Vagina (tissue), 2 donors: ENCODE data around the gene B4GALT5.

Experiments
- CTCF ChIP-seq, 3 experiments: fragments of 450-650 bp in 2 of 3; fragments of 200-600 bp in 1 of 3; sonication (generic) in 1 of 3; IDR thresholded peaks; one replicate each; pipeline ENCODE4 v1.5.1; 2017 to 2019; ENCODE audit warnings: antibody characterized with exemption in 3 of 3, mild to moderate bottlenecking in 2 of 3, moderate library complexity in 2 of 3
- POLR2A ChIP-seq, 2 donors: fragments of 450-650 bp; IDR thresholded peaks; one replicate each; pipeline ENCODE4 v1.6.1; 2017; ENCODE audit warnings: antibody characterized with exemption in 2 of 2, mild to moderate bottlenecking in 2 of 2, moderate library complexity in 2 of 2
- POLR2AphosphoS5 ChIP-seq, 2 donors: sonication (generic); formaldehyde crosslinking; IDR thresholded peaks; one replicate each; pipeline ENCODE4 v1.9.0; 2017; ENCODE audit warnings: antibody characterized with exemption in 2 of 2, mild to moderate bottlenecking in 2 of 2, low read depth in 1 of 2; ENCODE audit not compliant: insufficient read depth in 1 of 2

DNA sequence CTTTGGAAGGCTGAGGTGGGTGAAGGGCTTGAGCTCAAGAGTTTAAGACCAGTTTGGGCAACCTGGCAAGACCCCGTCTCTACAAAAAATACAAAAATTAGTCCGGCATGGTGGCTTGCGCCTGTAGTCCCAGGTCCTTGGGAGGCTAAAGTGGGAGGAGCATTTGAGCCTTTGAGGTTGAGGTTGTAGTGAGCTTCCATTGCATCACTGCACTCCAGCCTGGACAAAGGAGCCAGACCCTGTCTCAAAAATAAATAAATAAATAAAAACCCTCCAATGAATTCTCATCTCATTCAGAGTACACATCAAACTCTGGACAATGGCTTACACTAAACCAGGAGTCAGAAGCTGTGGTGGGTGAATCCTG lies 31.8 kb downstream of the B4GALT5 start:
- TF ChIP-seq CTCF (IDR thresholded peaks at IDR 0.05), result no peak
- no peak for TF ChIP-seq POLR2A (IDR thresholded peaks at IDR 0.05)
- TF ChIP-seq POLR2AphosphoS5 (IDR thresholded peaks at IDR 0.05; ENCODE audit: insufficient read depth in 1 of 2, low read depth in 1 of 2), result no peak
